Fibroblast of mammary gland (primary cell): ENCODE data around the gene ZNF556.

ENCODE experiments used
- DNase-seq: peaks from one replicate; pipeline ENCODE4 v3.0.0-alpha.2; 2010; ENCODE audit warnings: low read depth
- H3K4me3 ChIP-seq: 2 replicates; pipeline ENCODE4 v1.5.1; 2011; ENCODE audit warnings: low read depth, mild to moderate bottlenecking, low read length, moderate library complexity; ENCODE audit not compliant: control insufficient read depth
- TF ChIP-seq, protein P1 (sequence below): conservative IDR thresholded peaks from 2 replicates; pipeline ENCODE4 v1.5.1; 2011; ENCODE audit warnings: low read depth, low read length, inconsistent platforms; ENCODE audit not compliant: control insufficient read depth, insufficient read depth

The ZNF556 gene

GRCh38 chr19:2867025-2867991 is at the start of gene ZNF556:
Gene ZNF556 (plus strand): TSS chr19:2867335. CDS start chr19:2867422, 87 bp downstream.
- peak; percentile 87 for DNase-seq
- TF ChIP-seq, protein P1, sequence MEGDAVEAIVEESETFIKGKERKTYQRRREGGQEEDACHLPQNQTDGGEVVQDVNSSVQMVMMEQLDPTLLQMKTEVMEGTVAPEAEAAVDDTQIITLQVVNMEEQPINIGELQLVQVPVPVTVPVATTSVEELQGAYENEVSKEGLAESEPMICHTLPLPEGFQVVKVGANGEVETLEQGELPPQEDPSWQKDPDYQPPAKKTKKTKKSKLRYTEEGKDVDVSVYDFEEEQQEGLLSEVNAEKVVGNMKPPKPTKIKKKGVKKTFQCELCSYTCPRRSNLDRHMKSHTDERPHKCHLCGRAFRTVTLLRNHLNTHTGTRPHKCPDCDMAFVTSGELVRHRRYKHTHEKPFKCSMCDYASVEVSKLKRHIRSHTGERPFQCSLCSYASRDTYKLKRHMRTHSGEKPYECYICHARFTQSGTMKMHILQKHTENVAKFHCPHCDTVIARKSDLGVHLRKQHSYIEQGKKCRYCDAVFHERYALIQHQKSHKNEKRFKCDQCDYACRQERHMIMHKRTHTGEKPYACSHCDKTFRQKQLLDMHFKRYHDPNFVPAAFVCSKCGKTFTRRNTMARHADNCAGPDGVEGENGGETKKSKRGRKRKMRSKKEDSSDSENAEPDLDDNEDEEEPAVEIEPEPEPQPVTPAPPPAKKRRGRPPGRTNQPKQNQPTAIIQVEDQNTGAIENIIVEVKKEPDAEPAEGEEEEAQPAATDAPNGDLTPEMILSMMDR, result no peak

DNA sequence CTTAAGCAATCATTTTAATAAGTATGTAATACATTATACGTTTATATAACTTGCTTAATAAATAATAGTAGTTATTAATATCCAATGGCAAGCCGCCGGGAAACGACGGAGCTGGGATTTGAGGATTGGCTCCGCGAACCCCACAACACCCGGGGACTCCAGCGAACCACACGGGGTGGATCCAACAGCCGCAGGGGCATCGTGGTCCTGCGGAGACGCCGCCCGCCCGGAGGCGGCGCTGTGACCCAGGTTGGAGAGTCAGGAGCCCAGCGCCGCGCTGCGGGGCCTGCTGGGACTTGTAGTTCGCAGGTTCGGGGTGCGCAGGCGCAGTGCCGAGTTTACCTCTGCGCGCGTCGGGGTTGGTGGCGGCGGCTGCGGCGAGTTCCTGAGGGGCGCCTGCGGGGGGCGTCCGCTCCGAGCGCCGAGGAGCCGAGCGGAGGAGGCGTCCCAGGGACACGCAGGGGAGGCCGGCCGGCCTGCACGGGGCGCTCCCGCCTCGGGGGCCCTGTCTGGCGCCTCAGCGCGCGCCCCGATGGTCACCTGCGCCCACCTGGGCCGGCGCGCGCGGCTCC is 47.5 kb upstream of the ZNF556 start, which contains the start of gene ZNF554:
TSS of gene ZNF554 (plus strand) at position 329 of the 572 bp plus-strand sequence. CDS start at position 533, 204 bp downstream.
- TF ChIP-seq, protein P1, result peak; percentile 77
- H3K4me3 ChIP-seq, result peak within 1 kb of the TSS; percentile 58
- DNase-seq, result peak; percentile 93

More at GRCh38 chr19:2867025-2867991, at the start of gene ZNF556:
- H3K4me3 ChIP-seq, result peak within 1 kb of the TSS; percentile 47

GRCh38 chr19:2820112-2820702 is 46.9 kb upstream of the ZNF556 start:
- no peak for DNase-seq
- peak overlapping the region; percentile 58 for H3K4me3 ChIP-seq
- TF ChIP-seq, protein P1, result no peak

DNA sequence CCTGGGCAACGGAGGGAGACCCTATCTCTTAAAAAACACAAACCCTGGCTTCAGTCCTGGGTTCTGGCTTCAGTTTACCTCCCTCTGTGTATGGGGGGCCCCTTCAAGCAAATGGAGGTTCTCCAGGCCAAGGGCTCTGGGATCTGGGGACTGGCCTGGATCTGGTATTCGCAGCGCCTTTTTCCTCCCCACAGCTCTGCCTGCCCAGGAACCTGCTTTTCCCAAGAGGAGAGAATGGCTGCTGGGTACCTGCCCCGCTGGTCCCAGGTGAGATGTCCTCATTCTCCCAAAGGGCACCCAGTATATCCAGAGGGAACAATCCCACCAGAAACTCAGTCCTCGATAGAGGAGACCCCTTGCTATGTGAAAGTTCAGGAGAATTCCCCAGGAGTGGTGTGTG is 44.3 kb upstream of the ZNF556 start:
- no peak overlapping the region for H3K4me3 ChIP-seq
- TF ChIP-seq, protein P1, result no peak
- no peak for DNase-seq

DNA sequence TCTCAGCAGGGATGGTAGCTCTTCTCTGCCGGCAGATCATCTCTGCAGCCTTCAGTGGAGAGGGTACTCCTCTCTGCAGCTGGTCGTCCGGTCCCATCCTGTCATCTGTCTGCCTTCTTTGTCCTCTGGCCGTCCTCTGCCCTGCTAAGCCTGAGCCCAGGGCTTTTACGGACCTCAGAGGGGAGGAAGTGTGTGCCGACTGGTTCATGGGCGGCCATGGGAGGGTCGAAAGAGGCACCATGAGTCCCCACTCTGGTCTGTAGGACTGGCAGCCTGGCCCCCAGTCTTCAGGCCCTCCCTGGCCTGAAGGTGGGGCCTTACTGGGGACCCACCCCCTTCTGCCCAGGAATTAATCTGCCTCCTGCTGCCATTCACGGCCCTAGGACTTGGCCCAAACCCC is 43.5 kb upstream of the ZNF556 start:
- DNase-seq, result no peak
- no peak overlapping the region for H3K4me3 ChIP-seq
- TF ChIP-seq, protein P1, result no peak

- DNase-seq, result no peak
- no peak overlapping the region for H3K4me3 ChIP-seq
- TF ChIP-seq, protein P1, result no peak
These were observed 43.0 kb upstream of the ZNF556 start for GRCh38 chr19:2824129-2824528.
